H9 (cell line): ENCODE measurements around the gene HNMT. TPM values are rescaled to one million over a fixed set of nuclear protein-coding genes. Genes with fewer than 3 reads are reported as not detected.

Experiments
- DNase-seq: peaks from one replicate; pipeline ENCODE4 v3.0.0-alpha.2; 2017
- H2AFZ ChIP-seq: one replicate; pipeline ENCODE4 v1.6.1; 2013; ENCODE audit warnings: mild to moderate bottlenecking, low read length, control low read depth, moderate library complexity
- H2AK5ac ChIP-seq: 2 replicates; pipeline ENCODE4 v1.6.1; 2013; ENCODE audit warnings: low read length, control low read depth, mixed read lengths; ENCODE audit not compliant: insufficient read length
- H2BK120ac ChIP-seq: one replicate; pipeline ENCODE4 v1.6.1; 2013; ENCODE audit warnings: low read depth, mild to moderate bottlenecking, low read length, control low read depth, inconsistent platforms; ENCODE audit not compliant: poor library complexity, severe bottlenecking
- H2BK12ac ChIP-seq: 2 replicates; pipeline ENCODE4 v1.6.1; 2013; ENCODE audit warnings: low read length, control low read depth, mixed read lengths, low read depth; ENCODE audit not compliant: insufficient read length
- H2BK15ac ChIP-seq: 2 replicates; pipeline ENCODE4 v1.6.1; 2013; ENCODE audit warnings: low read depth, low read length, control low read depth
- H2BK20ac ChIP-seq: one replicate; pipeline ENCODE4 v1.6.1; 2013; ENCODE audit warnings: low read depth, mild to moderate bottlenecking, low read length, control low read depth, inconsistent platforms; ENCODE audit not compliant: poor library complexity, severe bottlenecking
- H2BK5ac ChIP-seq: 2 replicates; pipeline ENCODE4 v1.6.1; 2013; ENCODE audit warnings: low read length, control low read depth, mixed read lengths; ENCODE audit not compliant: insufficient read length
- H3K14ac ChIP-seq: 2 replicates; pipeline ENCODE4 v1.6.1; 2013; ENCODE audit warnings: low read length, control low read depth; ENCODE audit not compliant: insufficient read depth
- H3K18ac ChIP-seq: 2 replicates; pipeline ENCODE4 v1.6.1; 2013; ENCODE audit warnings: low read depth, mild to moderate bottlenecking, mixed read lengths, low read length, control low read depth; ENCODE audit not compliant: insufficient read length
- H3K23ac ChIP-seq: 2 replicates; pipeline ENCODE4 v1.6.1; 2013; ENCODE audit warnings: low read length, control low read depth, mixed read lengths, low read depth; ENCODE audit not compliant: insufficient read length
- H3K23me2 ChIP-seq: 2 replicates; pipeline ENCODE4 v1.6.1; 2013; ENCODE audit warnings: low read depth, mild to moderate bottlenecking, mixed read lengths, low read length, control low read depth; ENCODE audit not compliant: insufficient read length, poor library complexity, severe bottlenecking
- H3K27ac ChIP-seq: 2 replicates; pipeline ENCODE4 v1.5.1; 2013; ENCODE audit warnings: low read length, control low read depth, mixed read lengths, low read depth; ENCODE audit not compliant: insufficient read length
- H3K27me3 ChIP-seq: 2 replicates; pipeline ENCODE4 v1.6.1; 2013; ENCODE audit warnings: low read length, control low read depth, inconsistent platforms; ENCODE audit not compliant: insufficient read depth
- H3K4ac ChIP-seq: 2 replicates; pipeline ENCODE4 v1.6.1; 2013; ENCODE audit warnings: low read depth, mild to moderate bottlenecking, control low read depth, inconsistent platforms, low read length, moderate library complexity
- H3K4me1 ChIP-seq: 2 replicates; pipeline ENCODE4 v1.6.1; 2013; ENCODE audit warnings: low read length, control low read depth, inconsistent platforms; ENCODE audit not compliant: insufficient read depth
- H3K4me2 ChIP-seq: 2 replicates; pipeline ENCODE4 v1.6.1; 2013; ENCODE audit warnings: low read length, control low read depth, mixed read lengths; ENCODE audit not compliant: insufficient read length, insufficient read depth
- H3K56ac ChIP-seq: 2 replicates; pipeline ENCODE4 v1.6.1; 2013; ENCODE audit warnings: low read depth, mild to moderate bottlenecking, mixed read lengths, low read length, control low read depth; ENCODE audit not compliant: insufficient read length
- H3K79me1 ChIP-seq: 2 replicates; pipeline ENCODE4 v1.6.1; 2013; ENCODE audit warnings: low read depth, mild to moderate bottlenecking, moderate library complexity, low read length, control low read depth, inconsistent platforms; ENCODE audit not compliant: insufficient read depth, poor library complexity, severe bottlenecking
- H3K79me2 ChIP-seq: 2 replicates; pipeline ENCODE4 v1.6.1; 2013; ENCODE audit warnings: low read length, control low read depth, inconsistent platforms; ENCODE audit not compliant: insufficient read depth
- H3K9ac ChIP-seq: 2 replicates; pipeline ENCODE4 v1.6.1; 2013; ENCODE audit warnings: low read length, control low read depth, mixed read lengths; ENCODE audit not compliant: insufficient read length; ENCODE audit errors: extremely low read depth
- H3K9me3 ChIP-seq: one replicate; pipeline ENCODE4 v1.6.1; 2013; ENCODE audit warnings: low read depth, low read length, inconsistent platforms; ENCODE audit not compliant: control insufficient read depth
- H3T11ph ChIP-seq: one replicate; pipeline ENCODE4 v1.6.1; 2013; ENCODE audit warnings: mild to moderate bottlenecking, low read length, control low read depth, inconsistent platforms
- H4K20me1 ChIP-seq: one replicate; pipeline ENCODE4 v1.6.1; 2013; ENCODE audit not compliant: control insufficient read depth, insufficient read length, insufficient read depth
- H4K5ac ChIP-seq: 2 replicates; pipeline ENCODE4 v1.6.1; 2013; ENCODE audit warnings: low read depth, mild to moderate bottlenecking, mixed read lengths, low read length, control low read depth; ENCODE audit not compliant: insufficient read length
- H4K8ac ChIP-seq: replicated peaks from 2 replicates; pipeline ENCODE4 v1.6.1; 2013; ENCODE audit warnings: low read length, control low read depth, mixed read lengths, low read depth; ENCODE audit not compliant: insufficient read length
- H4K91ac ChIP-seq: 2 replicates; pipeline ENCODE4 v1.6.1; 2013; ENCODE audit warnings: low read depth, mild to moderate bottlenecking, moderate library complexity, mixed read lengths, low read length, control low read depth; ENCODE audit not compliant: insufficient read length
- H3K27ac Mint-ChIP-seq, 3 experiments: 2 replicates in 2 of 3; 3 replicates in 1 of 3; pipeline ENCODE4 v1.8.0; 2020 to 2021; ENCODE audit warnings: mixed read lengths in 3 of 3, mild to moderate bottlenecking in 1 of 3, moderate library complexity in 1 of 3
- H3K27me3 Mint-ChIP-seq: 2 replicates; pipeline ENCODE4 v1.8.0; 2021; ENCODE audit warnings: low read depth, mild to moderate bottlenecking, moderate library complexity, mixed read lengths
- H3K36me3 Mint-ChIP-seq, 3 experiments: 2 replicates in 2 of 3; 3 replicates in 1 of 3; pipeline ENCODE4 v1.8.0; 2020 to 2021; ENCODE audit warnings: low read depth in 3 of 3, mixed read lengths in 3 of 3; ENCODE audit not compliant: insufficient read depth in 1 of 3
- H3K4me1 Mint-ChIP-seq, 2 experiments: 2 replicates each; pipeline ENCODE4 v1.8.0; 2020; ENCODE audit warnings: mixed read lengths in 2 of 2
- H3K4me3 Mint-ChIP-seq, 2 experiments: 2 replicates in 1 of 2; 3 replicates in 1 of 2; pipeline ENCODE4 v1.8.0; 2020 to 2021; ENCODE audit warnings: mild to moderate bottlenecking in 2 of 2, mixed read lengths in 2 of 2, moderate library complexity in 1 of 2
- H3K9me3 Mint-ChIP-seq, 2 experiments: 2 replicates in 1 of 2; 3 replicates in 1 of 2; pipeline ENCODE4 v1.8.0; 2020; ENCODE audit warnings: mild to moderate bottlenecking in 2 of 2, mixed read lengths in 2 of 2, moderate library complexity in 1 of 2
- WGBS: extraction: QIAGEN DNeasy Blood & Tissue Kit; methylation state at CpG from one replicate; pipeline ENCODE4 v1.1.7; 2013; ENCODE audit warnings: missing lambda C conversion rate, low lambda C conversion rate, mixed read lengths; ENCODE audit not compliant: insufficient read length; ENCODE audit errors: extremely low coverage; 5-methylcytosine and 5-hydroxymethylcytosine counted together
- total RNA-seq: library from RNA; stranded (reverse); gene quantifications from 2 replicates; pipeline ENCODE4 v1.2.1, GENCODE V29; 2021
- TF ChIP-seq, protein P1 (sequence below): fragments of 200-600 bp; sonication (generic); conservative IDR thresholded peaks from 3 replicates; pipeline ENCODE4 v1.8.0; 2021; ENCODE audit warnings: antibody characterized with exemption, mild to moderate bottlenecking

HNMT gene
- total RNA-seq, 1 experiment from 2014 or later, result 1.3 TPM

DNA sequence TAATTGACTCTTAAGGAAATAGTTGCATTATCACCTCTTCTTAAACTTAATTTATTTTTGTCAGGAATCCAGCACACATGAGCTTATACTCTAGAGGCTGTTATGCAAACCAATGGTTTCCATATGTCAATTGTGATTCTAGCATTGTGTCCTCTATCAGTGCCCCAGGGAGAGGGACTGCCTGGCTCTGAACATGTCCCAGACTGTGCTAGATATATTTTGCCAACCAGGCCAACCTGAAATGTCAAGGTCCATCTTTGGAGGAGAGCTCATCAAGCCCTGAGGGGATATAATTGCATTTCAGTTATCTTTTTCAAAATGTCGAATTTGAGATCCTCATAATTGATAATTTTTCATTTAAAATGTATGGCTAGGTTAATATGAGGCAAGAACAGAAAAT is 34.2 kb downstream of the HNMT start:
- Histone ChIP-seq H2BK15ac (no peak overlapping the region), H4K20me1 (no peaks in the 10 kb centered on the region), H4K8ac (no peak overlapping the region), H2AK5ac (no peak overlapping the region), H2BK12ac (no peak overlapping the region), H3K27ac (no peak overlapping the region), H4K91ac (no peak overlapping the region), H2AFZ (no peak overlapping the region), H3K4me2 (no peak overlapping the region), H3K9me3 (no peaks in the 10 kb centered on the region), H2BK20ac (no peak overlapping the region), H3K27me3 (no peaks in the 10 kb centered on the region), H2BK5ac (no peak overlapping the region), H3K18ac (no peak overlapping the region), H3K9ac (no peak overlapping the region), H3K14ac (no peak overlapping the region), H3K23ac (no peak overlapping the region), H3K79me1 (no peaks in the 10 kb centered on the region), H3T11ph (no peak overlapping the region), H4K5ac (no peak overlapping the region), H3K56ac (no peak overlapping the region), H3K79me2 (no peaks in the 10 kb centered on the region), H3K23me2 (no peaks in the 10 kb centered on the region), H3K4me1 (no peaks in the 10 kb centered on the region), H2BK120ac (no peak overlapping the region), H3K4ac (no peak overlapping the region)
- H3K27me3 Mint-ChIP-seq, result no peaks in the 10 kb centered on the region; the same call in 1 of the 2 replicates
- H3K4me1 Mint-ChIP-seq, result no peaks in the 10 kb centered on the region
- TF ChIP-seq, protein P1, sequence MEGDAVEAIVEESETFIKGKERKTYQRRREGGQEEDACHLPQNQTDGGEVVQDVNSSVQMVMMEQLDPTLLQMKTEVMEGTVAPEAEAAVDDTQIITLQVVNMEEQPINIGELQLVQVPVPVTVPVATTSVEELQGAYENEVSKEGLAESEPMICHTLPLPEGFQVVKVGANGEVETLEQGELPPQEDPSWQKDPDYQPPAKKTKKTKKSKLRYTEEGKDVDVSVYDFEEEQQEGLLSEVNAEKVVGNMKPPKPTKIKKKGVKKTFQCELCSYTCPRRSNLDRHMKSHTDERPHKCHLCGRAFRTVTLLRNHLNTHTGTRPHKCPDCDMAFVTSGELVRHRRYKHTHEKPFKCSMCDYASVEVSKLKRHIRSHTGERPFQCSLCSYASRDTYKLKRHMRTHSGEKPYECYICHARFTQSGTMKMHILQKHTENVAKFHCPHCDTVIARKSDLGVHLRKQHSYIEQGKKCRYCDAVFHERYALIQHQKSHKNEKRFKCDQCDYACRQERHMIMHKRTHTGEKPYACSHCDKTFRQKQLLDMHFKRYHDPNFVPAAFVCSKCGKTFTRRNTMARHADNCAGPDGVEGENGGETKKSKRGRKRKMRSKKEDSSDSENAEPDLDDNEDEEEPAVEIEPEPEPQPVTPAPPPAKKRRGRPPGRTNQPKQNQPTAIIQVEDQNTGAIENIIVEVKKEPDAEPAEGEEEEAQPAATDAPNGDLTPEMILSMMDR, result no peak
- H3K27ac Mint-ChIP-seq, result no peak overlapping the region
- H3K4me3 Mint-ChIP-seq, result no peak overlapping the region
- no peak for DNase-seq
- H3K9me3 Mint-ChIP-seq, result peaks cover 4 to 11% of the 10 kb centered on the region in 2 experiments; a peak in 3 of 5 replicates
- peaks cover 0 to under 1% (median 0%) of the 10 kb centered on the region in 3 experiments; a peak in 3 of 7 replicates for H3K36me3 Mint-ChIP-seq
- no CpG with 5 or more reads among the region's 1 CpG for WGBS
